ENCODE results near the gene CEP104.

CEP104 gene

DNA sequence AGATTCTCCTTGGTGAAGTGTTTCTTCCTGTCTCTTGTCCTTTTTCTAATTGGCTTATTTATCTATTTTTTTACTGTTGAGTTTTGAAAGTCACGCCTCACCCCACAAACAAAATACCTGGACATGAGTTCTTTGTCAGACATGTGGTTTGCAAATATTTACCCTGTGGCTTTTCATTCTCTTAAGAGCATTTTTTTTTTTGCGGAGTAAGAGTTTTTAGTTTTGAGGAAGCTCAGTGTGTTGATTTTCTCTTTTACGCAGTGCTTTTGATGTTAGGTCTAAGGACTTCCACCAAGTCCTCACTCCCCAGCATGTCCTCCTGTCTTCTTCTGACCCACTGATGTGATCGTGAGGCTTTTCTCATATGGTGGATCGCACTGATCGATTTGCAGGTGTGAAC is 7.9 kb upstream of the CEP104 start:
- peak; percentile 65 for DNase-seq

DNA sequence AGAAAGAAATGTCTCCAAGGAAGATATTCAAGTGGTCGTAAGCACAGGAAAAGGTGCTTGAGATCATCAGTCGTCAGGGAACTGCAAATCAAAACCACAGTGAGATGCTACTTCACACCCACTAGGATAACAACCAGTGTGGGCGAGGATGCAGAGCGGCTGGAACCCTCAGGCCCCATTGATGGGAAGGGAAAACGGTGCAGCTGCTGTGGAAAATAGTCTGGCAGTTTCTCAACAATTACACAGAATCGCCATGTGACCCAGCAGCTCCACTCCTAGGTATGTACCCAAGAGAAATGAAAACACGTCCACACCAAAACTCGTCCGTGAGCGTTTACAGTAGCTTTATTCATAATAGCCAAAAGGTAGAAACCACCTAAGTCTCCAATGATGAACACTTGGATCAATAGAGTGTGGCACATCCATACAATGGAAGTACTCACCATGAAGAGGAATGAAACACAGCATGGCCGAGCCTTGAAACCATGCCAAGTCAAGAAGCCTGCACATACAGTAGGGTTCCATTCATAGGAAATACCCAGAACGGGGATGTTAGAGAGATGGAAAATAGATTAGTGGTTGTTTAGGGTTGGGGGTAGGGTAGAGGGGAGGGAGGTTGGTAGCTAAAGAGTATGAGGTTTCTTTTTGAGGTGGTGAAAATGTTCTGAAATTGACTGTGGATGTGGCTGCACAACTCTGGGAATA is 6.4 kb upstream of the CEP104 start:
- peak; percentile 73 for DNase-seq

DNA sequence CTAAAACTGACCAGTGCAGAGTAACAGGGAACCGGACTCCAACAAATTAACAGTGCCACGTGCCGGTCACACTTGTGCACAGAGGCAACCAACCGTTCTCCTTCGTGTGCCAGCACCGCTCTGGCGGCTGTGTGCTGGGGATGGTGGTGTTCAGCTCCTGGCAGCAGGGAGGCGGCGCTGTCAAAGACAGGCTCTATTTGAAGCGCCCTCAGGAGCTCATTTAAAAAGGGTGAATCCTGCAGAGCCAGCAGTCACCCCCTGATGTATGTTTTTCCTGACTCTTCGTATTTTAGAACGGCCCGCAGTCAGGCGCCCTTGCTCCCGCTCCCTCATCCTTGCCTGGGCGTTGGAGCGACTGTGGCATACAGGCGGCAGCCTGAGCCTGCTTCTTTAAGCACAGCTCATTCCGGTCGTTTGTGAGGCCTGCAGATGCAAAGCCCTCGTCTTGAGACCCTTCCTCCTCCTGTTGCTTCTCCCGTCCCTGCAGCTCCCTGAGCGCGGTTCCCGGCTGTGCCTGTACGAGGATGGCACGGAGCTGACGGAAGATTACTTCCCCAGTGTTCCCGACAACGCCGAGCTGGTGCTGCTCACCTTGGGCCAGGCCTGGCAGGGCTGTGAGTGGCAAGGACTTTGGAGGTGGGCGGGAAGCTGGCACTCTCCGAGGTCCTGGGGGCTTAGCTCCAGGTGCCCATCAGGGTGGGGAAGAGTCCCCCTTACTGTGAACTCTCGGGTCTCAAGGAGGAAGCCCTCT is 1.4 kb upstream of the CEP104 start:
- DNase-seq = peak; percentile 75

DNA sequence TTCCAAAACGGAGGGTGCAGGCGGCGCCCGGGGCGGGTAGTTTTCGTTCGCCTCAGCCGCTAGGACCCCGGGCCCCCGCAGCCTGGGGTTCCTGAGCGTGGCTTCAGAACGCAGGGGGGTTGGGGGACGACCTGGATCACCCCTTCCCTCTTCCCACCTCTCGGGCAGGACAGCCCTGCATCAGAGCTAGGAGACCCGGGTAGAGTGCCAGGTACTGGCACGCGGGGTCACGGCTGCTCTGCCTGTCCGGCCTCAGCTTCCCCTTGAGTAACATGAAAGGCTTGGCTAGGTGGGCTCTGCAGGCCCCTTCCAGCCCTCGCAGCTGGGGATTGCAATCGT is 749 bp upstream of the CEP104 start:
- DNase-seq = no peak

DNA sequence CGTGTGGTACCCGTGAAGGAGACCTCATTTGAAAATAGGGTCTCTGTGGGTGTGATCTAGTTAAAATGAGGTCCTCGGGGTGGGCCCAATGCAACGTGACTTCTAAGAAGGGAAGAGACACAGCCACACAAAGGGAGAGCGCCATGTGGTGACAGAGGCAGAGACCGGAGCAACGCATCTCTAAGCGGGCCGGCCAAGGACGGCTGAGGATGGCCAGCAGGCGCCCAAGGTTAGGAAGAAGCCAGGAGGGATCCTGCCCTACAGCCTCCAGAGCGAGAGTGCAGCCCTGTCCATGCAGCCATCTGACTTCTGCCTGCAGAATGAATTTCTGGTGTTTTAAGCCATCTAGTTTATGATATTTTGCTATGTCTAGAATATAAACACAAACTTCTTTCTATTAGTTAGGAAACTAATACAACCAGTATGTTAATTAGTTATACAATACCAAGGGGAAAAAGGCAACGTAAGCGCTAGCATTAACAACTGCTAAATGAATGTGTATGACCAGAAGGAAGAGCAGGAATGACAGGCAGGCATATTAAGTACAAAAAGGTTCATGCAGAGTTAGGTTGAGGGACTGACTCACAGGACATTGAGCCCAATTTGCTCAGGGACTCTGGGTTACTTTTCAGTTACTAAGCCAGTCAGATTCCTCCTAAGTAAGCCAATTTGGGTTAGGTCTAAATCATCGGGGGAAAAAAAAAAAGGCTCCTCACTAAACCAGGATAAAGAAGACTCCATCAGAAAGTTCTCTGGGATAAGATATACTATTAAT is 4.1 kb downstream of the CEP104 start:
- no peak for DNase-seq

DNA sequence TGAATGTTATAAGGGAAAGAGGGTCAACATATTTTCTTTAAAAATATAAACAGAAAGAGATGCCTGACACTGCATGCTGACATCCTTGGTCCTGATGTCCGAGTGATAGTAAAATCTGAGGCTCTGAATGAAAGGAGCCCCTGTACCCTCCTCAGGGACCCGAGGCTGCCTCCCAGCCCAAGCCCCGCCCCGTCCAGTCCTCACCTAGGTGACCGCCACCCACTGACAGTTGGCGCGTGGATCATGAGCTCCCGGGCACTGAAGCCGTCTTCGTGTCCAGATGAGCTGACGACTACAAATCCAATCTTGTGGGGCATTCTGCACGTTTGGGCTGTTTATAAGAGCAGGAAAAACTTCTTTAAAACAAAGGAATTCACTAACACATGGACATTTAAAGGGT is 4.9 kb downstream of the CEP104 start:
- no peak for DNase-seq

DNA sequence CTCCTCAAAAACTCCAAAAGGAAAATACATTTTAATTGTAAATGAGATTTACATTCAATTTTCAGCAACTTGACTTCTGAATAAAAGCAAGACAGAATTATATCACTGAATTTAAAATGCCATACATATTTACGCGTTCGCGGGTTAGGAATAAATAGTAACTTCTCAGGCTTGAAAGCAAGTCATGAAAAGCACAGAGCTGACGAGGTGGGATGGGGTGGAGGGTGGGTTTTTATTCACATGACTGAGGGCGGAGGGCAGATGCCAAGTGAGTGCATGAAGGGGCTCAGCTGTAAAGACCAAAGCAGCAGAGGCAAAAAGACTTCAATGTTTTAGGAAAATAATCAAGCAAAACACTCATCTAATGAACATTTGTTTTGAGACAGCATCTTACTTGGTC is 5.7 kb downstream of the CEP104 start:
- no peak for DNase-seq

DNA sequence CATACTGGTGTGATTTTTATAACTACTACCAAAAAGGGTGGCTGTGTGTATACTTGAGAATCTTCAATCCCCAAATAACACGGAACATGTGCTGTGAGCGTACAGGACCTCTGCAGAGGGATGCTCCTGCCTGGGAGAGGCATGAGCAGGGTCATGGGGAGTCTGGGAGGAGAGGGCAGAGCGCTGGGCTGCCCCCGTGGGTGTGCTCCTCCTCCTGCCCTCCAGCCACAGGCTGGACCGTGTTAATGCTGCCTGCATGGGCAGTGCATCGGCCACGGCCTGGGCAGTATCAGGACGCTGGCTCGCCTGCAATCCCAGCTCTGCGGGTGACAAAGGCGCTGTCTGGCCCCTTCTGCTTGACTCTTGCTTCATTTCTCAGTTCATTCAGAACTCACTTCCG is 6.2 kb downstream of the CEP104 start:
- no peak for DNase-seq

DNA sequence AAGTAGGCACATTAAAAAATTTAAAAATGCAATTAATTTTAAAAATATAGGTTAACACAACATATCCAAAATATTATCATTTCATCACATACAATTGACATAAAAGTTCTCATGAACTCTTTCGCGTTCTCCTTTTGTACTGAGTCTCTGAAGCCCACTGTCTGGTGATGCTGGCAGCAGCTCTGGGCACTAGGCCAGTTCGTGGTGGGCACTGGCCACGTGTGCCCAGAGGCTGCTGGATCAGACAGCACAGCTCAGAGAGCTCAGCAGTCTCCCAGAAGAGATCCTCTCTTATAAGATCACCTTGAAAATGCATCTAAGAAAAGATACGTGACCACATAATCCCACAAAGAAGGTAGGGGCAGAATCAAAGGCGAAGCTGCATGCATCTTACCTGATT is 9.9 kb downstream of the CEP104 start:
- no peak for DNase-seq

DNA sequence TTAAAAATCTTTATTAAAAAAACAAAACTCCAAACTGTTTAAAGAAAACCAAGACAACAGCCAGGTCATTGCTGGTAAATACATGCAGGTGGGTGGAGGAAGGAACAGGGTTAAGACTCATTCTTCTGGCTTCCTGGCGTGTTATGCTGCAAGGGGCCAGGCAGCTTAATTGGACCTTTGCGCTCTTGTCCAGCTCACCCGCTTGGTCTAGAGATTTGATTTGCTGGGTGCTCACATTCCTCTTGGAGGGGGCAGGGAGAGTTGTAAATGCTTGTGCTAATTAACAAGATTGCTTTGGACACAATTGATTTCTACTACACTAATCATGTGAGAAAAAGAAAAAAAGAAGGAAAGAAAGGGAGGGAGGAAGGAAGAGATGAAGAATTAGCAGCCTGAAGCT is 10.5 kb downstream of the CEP104 start:
- no peak for DNase-seq

DNA sequence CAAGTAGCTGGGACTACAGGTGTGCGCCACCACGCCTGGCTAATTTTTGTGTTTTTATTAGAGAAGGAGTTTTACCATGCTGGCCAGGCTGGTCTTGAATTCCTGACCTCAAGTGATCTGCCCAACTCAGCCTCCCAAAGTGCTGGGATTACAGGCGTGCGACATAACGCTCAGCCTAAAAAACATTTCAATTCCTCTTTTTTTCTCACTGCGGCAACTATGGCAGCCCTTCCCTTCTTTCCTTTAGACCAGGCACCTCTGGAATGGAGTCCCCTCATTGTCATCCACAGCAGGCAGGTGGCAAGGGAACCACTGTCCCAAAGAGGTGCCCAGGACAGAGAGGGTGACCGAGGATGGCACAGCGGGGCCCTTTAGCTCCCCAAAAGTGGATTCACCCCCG is 14.1 kb downstream of the CEP104 start:
- no peak for DNase-seq

DNA sequence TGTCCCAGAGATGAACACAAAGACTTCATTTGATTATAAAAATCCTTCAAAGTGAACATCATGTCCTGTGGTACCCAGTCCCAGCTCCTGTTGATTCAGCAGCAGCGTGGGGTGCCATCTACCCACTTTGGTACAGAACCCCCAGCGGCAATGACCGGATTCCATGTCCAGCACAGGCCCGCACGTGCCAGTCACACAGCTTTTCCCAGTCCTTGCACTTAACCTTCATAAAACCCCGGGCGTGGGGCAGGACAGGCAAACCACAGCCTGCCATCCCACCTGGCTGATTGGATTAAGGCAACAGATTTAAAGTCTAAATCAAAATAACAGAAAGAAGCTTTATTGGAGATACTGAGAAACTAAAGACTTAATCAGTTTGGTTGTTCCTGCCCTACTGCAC is 15.5 kb downstream of the CEP104 start:
- DNase-seq = no peak

DNA sequence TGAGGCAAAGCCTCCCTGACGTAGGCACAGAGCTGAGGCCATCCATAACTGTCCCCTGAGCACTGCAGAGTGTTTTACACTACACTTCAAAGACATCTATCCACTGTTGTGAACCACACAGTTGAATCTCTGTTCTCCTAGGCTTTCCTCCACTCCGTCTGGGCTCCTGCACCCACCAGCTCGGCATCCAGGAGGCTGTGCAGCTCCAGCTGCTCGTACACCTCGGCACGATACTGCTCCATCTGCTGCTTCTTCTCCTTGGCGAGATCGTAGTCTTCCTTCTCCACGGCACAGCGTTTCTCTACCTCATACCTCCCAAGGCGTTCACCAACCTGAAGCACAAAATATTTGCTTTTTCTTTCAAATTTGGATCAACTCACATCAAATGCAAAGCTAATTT is 18.2 kb downstream of the CEP104 start:
- DNase-seq = no peak

DNA sequence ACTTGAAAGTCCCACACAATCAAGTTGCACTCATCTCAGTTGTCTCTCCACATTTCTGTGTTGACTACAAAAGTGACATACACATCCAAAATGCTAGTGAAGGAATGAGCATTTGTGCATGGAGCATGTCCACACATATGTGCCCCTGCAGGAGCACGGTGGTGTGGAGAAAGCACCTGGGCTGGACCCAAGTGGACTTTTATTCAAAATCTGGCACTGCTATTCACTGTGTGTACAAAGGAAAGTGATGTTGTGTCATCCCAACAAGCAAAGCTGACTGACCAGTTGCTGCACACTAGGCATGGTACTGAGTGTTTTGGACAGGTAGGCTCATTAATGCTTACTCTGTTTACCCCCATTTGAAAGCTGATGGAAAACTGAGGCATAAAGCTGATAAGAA is 19.3 kb downstream of the CEP104 start:
- no peak for DNase-seq

DNA sequence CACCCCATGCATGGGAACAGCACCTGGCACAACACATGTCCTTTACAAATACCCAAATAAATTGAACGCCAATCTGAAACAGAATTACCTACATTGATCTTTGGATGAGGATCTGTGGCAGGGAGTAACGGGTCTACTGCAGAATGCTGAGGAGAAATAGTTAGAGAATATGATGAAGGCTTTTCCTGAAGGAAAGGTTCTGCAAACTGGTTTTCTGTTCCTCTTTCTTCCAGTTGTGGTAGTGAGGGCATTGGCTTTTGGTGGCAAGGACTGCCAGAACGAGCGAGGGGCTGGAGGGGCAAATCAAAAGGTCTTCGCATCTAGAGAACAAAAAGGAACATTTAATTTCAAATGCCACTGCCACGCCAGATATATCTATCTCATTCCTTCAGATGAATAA is 19.8 kb downstream of the CEP104 start:
- no peak for DNase-seq

DNA sequence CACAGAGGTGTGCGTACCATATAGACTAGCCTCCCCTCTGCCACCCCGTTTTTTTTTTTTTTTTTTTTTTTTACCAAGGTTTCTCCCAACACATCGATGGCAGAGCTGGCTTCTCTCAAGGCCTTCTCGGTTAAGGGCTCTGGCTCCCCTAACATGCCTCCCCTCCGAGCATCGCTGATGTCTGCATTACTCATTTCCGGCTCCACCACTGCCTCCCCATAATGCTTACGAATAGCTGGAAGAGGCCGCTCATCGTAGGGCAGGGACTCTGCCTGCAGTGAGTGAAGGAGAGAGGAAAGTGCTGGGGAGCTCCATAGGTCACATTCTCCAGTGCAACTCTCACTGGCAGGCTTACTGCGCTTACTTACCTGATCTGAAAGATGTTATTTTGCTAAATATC is 20.6 kb downstream of the CEP104 start:
- DNase-seq = no peak

DNA sequence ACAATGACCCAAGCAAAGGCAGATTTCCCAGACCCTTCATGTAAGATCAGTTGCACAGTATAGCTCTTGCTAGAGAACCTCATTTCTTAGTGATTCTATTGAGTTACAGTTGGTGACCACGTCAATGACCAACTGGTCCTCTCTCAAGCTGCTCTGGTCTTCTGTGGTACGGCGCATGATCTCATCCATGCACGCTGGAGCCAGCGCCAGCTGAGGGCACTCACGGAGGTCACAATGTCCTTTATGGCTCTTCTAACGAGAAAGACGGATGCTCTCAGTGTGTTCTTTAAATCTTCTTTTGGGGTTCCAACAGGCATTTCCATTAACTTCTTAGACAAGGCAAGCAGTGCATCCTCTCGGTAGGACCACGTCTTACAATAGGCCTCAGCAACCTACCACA is 22.3 kb downstream of the CEP104 start:
- DNase-seq = no peak

DNA sequence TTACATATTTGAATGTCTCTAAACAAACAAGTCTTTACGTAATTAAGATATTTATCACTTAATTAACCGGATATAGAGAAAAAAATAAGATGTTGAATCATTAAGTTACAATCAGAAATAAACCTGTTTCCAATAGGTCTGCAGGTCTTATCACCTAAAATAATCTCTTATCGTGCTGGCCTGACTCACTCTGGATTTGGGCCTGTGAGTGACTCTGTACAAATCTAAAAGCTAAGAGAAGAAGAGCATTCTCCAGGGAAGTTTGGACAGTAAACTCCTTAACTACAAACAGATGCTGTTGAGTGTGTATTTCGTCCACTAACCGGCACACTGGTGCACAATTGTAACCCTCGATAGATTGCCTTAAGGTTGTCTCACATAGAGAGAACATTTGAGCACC is 25.3 kb downstream of the CEP104 start:
- DNase-seq = no peak

DNA sequence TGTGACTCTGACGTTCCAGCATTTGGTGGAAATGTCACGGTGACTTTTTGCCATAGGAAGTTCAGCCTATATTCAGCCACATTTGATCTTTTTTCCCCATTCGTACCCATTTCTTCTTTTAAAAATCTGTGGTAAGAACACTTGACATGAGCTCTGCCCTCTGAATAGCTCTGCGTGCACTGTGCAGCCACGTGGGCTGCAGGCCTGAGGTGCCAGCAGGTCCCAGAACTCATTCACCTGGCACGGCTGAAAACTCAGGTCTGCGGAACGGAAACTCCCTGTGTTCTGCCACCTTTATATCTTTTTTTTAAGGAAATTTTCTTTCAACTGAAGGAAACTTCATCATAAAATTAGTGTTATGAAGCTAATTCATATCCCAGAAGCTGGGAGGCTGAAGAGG is 28.6 kb downstream of the CEP104 start:
- no peak for DNase-seq

DNA sequence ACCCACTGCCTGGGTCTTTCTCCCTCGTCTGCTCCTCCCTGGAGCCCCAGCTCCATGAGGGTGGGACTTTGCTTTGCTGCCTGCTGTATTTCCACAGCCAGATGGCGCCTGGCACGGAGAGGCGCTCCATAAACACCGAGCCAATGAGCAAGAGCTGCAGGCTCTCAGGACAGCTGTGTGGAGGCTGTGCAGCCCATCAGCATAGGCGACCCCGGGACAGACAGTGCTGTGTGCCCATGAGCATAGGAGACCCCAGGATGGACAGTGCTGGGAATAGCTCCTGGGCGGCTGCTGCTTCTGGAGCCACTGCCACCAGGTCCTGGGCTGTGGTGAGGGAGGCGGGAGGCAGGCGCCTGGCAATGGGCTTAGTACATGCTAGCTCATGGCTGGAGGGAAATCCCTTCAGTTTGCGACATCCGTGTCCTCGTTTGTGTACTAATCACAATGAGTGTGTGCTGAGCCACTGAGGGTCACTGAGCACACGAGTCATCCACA is 29.2 kb downstream of the CEP104 start:
- DNase-seq = no peak

DNA sequence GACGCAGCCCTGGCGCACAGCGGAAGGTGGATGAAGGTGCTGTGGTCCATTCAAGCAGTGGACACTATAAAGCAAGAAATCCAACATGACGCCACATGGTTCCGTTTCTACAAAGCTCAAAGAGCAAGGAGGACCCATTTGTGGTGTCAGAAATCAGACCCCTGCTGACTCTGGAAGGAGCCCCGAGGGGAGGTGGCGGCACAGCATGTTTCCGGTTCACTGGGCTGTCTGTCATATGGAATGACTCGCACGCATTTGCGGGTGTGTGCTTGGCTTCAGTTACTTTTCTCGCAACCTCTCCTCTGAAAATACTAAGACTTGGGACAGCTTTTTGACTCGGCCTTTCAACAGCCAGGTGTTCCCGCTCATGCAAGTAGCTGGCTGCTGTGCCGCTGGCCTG is 31.7 kb downstream of the CEP104 start:
- no peak for DNase-seq

DNA sequence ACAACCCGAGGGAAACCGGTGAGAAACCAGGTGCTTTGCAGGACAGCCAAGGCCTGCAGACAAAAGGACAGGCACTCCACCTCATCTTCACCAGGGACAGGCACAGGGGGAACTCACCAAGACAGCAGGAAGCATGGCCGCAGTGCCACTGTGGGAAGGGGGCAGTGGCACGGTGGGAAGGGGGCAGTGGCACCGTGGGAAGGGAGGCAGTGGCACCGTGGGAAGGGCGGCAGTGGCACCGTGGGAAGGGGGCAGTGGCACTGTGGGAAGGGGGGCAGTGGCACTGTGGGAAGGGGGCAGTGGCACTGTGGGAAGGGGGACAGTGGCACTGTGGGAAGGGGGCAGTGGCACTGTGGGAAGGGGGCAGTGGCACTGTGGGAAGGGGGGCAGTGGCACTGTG is 32.4 kb downstream of the CEP104 start:
- DNase-seq = no peak

DNA sequence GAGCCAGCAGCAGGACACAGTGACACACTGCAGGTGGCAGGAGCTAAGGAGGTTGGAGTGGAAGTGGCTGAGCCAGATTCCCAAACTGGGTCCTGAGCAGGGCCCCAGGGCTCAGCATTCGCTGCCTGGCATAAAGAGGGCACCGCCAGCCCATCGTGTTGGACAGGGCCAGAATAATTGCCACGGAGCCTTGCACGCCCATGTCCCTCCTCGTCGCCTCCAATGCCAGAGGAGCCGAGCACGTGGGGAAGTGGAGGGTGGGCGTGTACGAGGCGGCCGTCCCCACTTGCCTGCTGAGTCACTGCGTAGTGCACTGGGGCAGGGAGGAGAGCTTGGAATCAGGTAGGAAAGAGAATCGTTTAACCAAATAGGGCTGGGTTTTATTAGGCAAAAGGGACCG is 34.6 kb downstream of the CEP104 start:
- DNase-seq = no peak

DNA sequence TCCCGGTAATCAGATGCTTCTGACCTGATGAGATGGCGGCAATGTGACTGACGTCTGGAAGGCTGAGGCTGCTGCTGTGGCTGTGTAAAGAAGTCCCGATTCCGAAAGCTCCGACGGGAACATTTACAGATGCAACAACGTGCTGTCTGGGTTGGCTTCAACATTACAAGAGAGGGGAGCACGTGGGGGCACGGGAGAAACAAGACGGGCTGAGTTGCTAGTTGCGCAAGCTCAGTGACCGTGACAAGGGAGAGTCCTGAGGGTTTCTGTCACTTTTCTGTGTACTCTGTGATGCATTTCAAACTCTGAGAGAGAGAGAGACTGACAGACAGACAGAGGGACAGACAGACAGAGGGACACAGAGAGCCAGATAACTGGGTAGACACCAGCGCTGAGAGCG is 35.1 kb downstream of the CEP104 start:
- peak; percentile 39 for DNase-seq

All from DMS79 treated with DMSO at 0.1 percent for 48 hours (cell line).